H9 (cell line): Measurements from ENCODE around the gene YEATS2. TPM values are rescaled to one million over a fixed set of nuclear protein-coding genes. Genes with fewer than 3 reads are reported as not detected.

Experiments used
- DNase-seq: peaks from one replicate; pipeline ENCODE4 v3.0.0-alpha.2; 2017
- H2AFZ ChIP-seq: one replicate; pipeline ENCODE4 v1.6.1; 2013; ENCODE audit warnings: mild to moderate bottlenecking, low read length, control low read depth, moderate library complexity
- H2AK5ac ChIP-seq: 2 replicates; pipeline ENCODE4 v1.6.1; 2013; ENCODE audit warnings: low read length, control low read depth, mixed read lengths; ENCODE audit not compliant: insufficient read length
- H2BK120ac ChIP-seq: one replicate; pipeline ENCODE4 v1.6.1; 2013; ENCODE audit warnings: low read depth, mild to moderate bottlenecking, low read length, control low read depth, inconsistent platforms; ENCODE audit not compliant: poor library complexity, severe bottlenecking
- H2BK12ac ChIP-seq: 2 replicates; pipeline ENCODE4 v1.6.1; 2013; ENCODE audit warnings: low read length, control low read depth, mixed read lengths, low read depth; ENCODE audit not compliant: insufficient read length
- H2BK15ac ChIP-seq: 2 replicates; pipeline ENCODE4 v1.6.1; 2013; ENCODE audit warnings: low read depth, low read length, control low read depth
- H2BK20ac ChIP-seq: one replicate; pipeline ENCODE4 v1.6.1; 2013; ENCODE audit warnings: low read depth, mild to moderate bottlenecking, low read length, control low read depth, inconsistent platforms; ENCODE audit not compliant: poor library complexity, severe bottlenecking
- H2BK5ac ChIP-seq: 2 replicates; pipeline ENCODE4 v1.6.1; 2013; ENCODE audit warnings: low read length, control low read depth, mixed read lengths; ENCODE audit not compliant: insufficient read length
- H3K14ac ChIP-seq: 2 replicates; pipeline ENCODE4 v1.6.1; 2013; ENCODE audit warnings: low read length, control low read depth; ENCODE audit not compliant: insufficient read depth
- H3K18ac ChIP-seq: 2 replicates; pipeline ENCODE4 v1.6.1; 2013; ENCODE audit warnings: low read depth, mild to moderate bottlenecking, mixed read lengths, low read length, control low read depth; ENCODE audit not compliant: insufficient read length
- H3K23ac ChIP-seq: 2 replicates; pipeline ENCODE4 v1.6.1; 2013; ENCODE audit warnings: low read length, control low read depth, mixed read lengths, low read depth; ENCODE audit not compliant: insufficient read length
- H3K23me2 ChIP-seq: 2 replicates; pipeline ENCODE4 v1.6.1; 2013; ENCODE audit warnings: low read depth, mild to moderate bottlenecking, mixed read lengths, low read length, control low read depth; ENCODE audit not compliant: insufficient read length, poor library complexity, severe bottlenecking
- H3K27ac ChIP-seq: 2 replicates; pipeline ENCODE4 v1.5.1; 2013; ENCODE audit warnings: low read length, control low read depth, mixed read lengths, low read depth; ENCODE audit not compliant: insufficient read length
- H3K27me3 ChIP-seq: 2 replicates; pipeline ENCODE4 v1.6.1; 2013; ENCODE audit warnings: low read length, control low read depth, inconsistent platforms; ENCODE audit not compliant: insufficient read depth
- H3K4ac ChIP-seq: 2 replicates; pipeline ENCODE4 v1.6.1; 2013; ENCODE audit warnings: low read depth, mild to moderate bottlenecking, control low read depth, inconsistent platforms, low read length, moderate library complexity
- H3K4me1 ChIP-seq: 2 replicates; pipeline ENCODE4 v1.6.1; 2013; ENCODE audit warnings: low read length, control low read depth, inconsistent platforms; ENCODE audit not compliant: insufficient read depth
- H3K4me2 ChIP-seq: 2 replicates; pipeline ENCODE4 v1.6.1; 2013; ENCODE audit warnings: low read length, control low read depth, mixed read lengths; ENCODE audit not compliant: insufficient read length, insufficient read depth
- H3K56ac ChIP-seq: 2 replicates; pipeline ENCODE4 v1.6.1; 2013; ENCODE audit warnings: low read depth, mild to moderate bottlenecking, mixed read lengths, low read length, control low read depth; ENCODE audit not compliant: insufficient read length
- H3K79me1 ChIP-seq: 2 replicates; pipeline ENCODE4 v1.6.1; 2013; ENCODE audit warnings: low read depth, mild to moderate bottlenecking, moderate library complexity, low read length, control low read depth, inconsistent platforms; ENCODE audit not compliant: insufficient read depth, poor library complexity, severe bottlenecking
- H3K79me2 ChIP-seq: 2 replicates; pipeline ENCODE4 v1.6.1; 2013; ENCODE audit warnings: low read length, control low read depth, inconsistent platforms; ENCODE audit not compliant: insufficient read depth
- H3K9ac ChIP-seq: 2 replicates; pipeline ENCODE4 v1.6.1; 2013; ENCODE audit warnings: low read length, control low read depth, mixed read lengths; ENCODE audit not compliant: insufficient read length; ENCODE audit errors: extremely low read depth
- H3K9me3 ChIP-seq: one replicate; pipeline ENCODE4 v1.6.1; 2013; ENCODE audit warnings: low read depth, low read length, inconsistent platforms; ENCODE audit not compliant: control insufficient read depth
- H3T11ph ChIP-seq: one replicate; pipeline ENCODE4 v1.6.1; 2013; ENCODE audit warnings: mild to moderate bottlenecking, low read length, control low read depth, inconsistent platforms
- H4K20me1 ChIP-seq: one replicate; pipeline ENCODE4 v1.6.1; 2013; ENCODE audit not compliant: control insufficient read depth, insufficient read length, insufficient read depth
- H4K5ac ChIP-seq: 2 replicates; pipeline ENCODE4 v1.6.1; 2013; ENCODE audit warnings: low read depth, mild to moderate bottlenecking, mixed read lengths, low read length, control low read depth; ENCODE audit not compliant: insufficient read length
- H4K8ac ChIP-seq: replicated peaks from 2 replicates; pipeline ENCODE4 v1.6.1; 2013; ENCODE audit warnings: low read length, control low read depth, mixed read lengths, low read depth; ENCODE audit not compliant: insufficient read length
- H4K91ac ChIP-seq: 2 replicates; pipeline ENCODE4 v1.6.1; 2013; ENCODE audit warnings: low read depth, mild to moderate bottlenecking, moderate library complexity, mixed read lengths, low read length, control low read depth; ENCODE audit not compliant: insufficient read length
- H3K27ac Mint-ChIP-seq, 3 experiments: 2 replicates in 2 of 3; 3 replicates in 1 of 3; pipeline ENCODE4 v1.8.0; 2020 to 2021; ENCODE audit warnings: mixed read lengths in 3 of 3, mild to moderate bottlenecking in 1 of 3, moderate library complexity in 1 of 3
- H3K27me3 Mint-ChIP-seq: 2 replicates; pipeline ENCODE4 v1.8.0; 2021; ENCODE audit warnings: low read depth, mild to moderate bottlenecking, moderate library complexity, mixed read lengths
- H3K36me3 Mint-ChIP-seq, 3 experiments: 2 replicates in 2 of 3; 3 replicates in 1 of 3; pipeline ENCODE4 v1.8.0; 2020 to 2021; ENCODE audit warnings: low read depth in 3 of 3, mixed read lengths in 3 of 3; ENCODE audit not compliant: insufficient read depth in 1 of 3
- H3K4me1 Mint-ChIP-seq, 2 experiments: 2 replicates each; pipeline ENCODE4 v1.8.0; 2020; ENCODE audit warnings: mixed read lengths in 2 of 2
- H3K4me3 Mint-ChIP-seq, 2 experiments: 2 replicates in 1 of 2; 3 replicates in 1 of 2; pipeline ENCODE4 v1.8.0; 2020 to 2021; ENCODE audit warnings: mild to moderate bottlenecking in 2 of 2, mixed read lengths in 2 of 2, moderate library complexity in 1 of 2
- H3K9me3 Mint-ChIP-seq, 2 experiments: 2 replicates in 1 of 2; 3 replicates in 1 of 2; pipeline ENCODE4 v1.8.0; 2020; ENCODE audit warnings: mild to moderate bottlenecking in 2 of 2, mixed read lengths in 2 of 2, moderate library complexity in 1 of 2
- WGBS: extraction: QIAGEN DNeasy Blood & Tissue Kit; methylation state at CpG from one replicate; pipeline ENCODE4 v1.1.7; 2013; ENCODE audit warnings: missing lambda C conversion rate, low lambda C conversion rate, mixed read lengths; ENCODE audit not compliant: insufficient read length; ENCODE audit errors: extremely low coverage; 5-methylcytosine and 5-hydroxymethylcytosine counted together
- total RNA-seq: library from RNA; stranded (reverse); gene quantifications from 2 replicates; pipeline ENCODE4 v1.2.1, GENCODE V29; 2021
- TF ChIP-seq, protein P1 (sequence below): fragments of 200-600 bp; sonication (generic); conservative IDR thresholded peaks from 3 replicates; pipeline ENCODE4 v1.8.0; 2021; ENCODE audit warnings: antibody characterized with exemption, mild to moderate bottlenecking

YEATS2 gene
- total RNA-seq, 1 experiment from 2014 or later = 40.3 TPM

DNA sequence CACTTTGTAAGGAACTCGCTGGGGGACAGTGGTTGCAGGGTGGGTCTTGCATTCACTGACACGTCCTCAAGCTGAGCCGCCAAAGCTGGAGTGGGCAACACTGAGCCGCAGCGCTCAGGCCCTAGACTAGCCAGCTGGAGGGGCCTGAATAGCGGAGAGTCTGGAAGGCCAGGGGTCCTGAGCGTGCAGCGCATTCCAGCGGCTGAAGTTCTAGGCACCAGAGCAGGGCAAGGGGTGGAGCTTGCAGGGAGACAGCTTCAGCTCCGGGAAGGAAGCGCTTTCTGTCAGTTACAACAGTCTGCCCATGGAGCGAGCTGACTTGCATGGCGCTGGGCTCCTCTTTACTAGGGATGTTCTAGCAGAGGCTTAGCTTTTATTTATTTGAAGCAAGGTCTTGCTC lies 125.0 kb downstream of the YEATS2 start:
- H4K91ac ChIP-seq = no peak overlapping the region
- H2BK120ac ChIP-seq = no peak overlapping the region
- peaks cover 6% of the 10 kb centered on the region for H3K23me2 ChIP-seq
- H3K27me3 ChIP-seq = no peaks in the 10 kb centered on the region
- H3K4me2 ChIP-seq = no peak overlapping the region
- H3K27me3 Mint-ChIP-seq = peaks cover 9% of the 10 kb centered on the region
- no CpG with 5 or more reads among the region's 13 CpGs for WGBS
- no peak overlapping the region for H4K8ac ChIP-seq
- H3K4me1 Mint-ChIP-seq = peaks cover 24 to 25% of the 10 kb centered on the region in 2 experiments
- H2BK12ac ChIP-seq = no peak overlapping the region
- no peak overlapping the region for H3K18ac ChIP-seq
- no peak overlapping the region for H2AFZ ChIP-seq
- H3K9ac ChIP-seq = no peak overlapping the region
- peaks cover 0 to 6% (median 0%) of the 10 kb centered on the region in 3 experiments; a peak in 5 of 7 replicates for H3K36me3 Mint-ChIP-seq
- peak; percentile 74 for DNase-seq
- no peaks in the 10 kb centered on the region for H3K79me2 ChIP-seq
- no peak overlapping the region for H4K5ac ChIP-seq
- no peak overlapping the region for H3K14ac ChIP-seq
- H2BK15ac ChIP-seq = no peak overlapping the region
- no peaks in the 10 kb centered on the region for H3K79me1 ChIP-seq
- no peak overlapping the region for H3K27ac Mint-ChIP-seq
- H4K20me1 ChIP-seq = no peaks in the 10 kb centered on the region
- no peak overlapping the region for H3K23ac ChIP-seq
- no peak overlapping the region for H3T11ph ChIP-seq
- no peak overlapping the region for H3K27ac ChIP-seq
- TF ChIP-seq, protein P1, sequence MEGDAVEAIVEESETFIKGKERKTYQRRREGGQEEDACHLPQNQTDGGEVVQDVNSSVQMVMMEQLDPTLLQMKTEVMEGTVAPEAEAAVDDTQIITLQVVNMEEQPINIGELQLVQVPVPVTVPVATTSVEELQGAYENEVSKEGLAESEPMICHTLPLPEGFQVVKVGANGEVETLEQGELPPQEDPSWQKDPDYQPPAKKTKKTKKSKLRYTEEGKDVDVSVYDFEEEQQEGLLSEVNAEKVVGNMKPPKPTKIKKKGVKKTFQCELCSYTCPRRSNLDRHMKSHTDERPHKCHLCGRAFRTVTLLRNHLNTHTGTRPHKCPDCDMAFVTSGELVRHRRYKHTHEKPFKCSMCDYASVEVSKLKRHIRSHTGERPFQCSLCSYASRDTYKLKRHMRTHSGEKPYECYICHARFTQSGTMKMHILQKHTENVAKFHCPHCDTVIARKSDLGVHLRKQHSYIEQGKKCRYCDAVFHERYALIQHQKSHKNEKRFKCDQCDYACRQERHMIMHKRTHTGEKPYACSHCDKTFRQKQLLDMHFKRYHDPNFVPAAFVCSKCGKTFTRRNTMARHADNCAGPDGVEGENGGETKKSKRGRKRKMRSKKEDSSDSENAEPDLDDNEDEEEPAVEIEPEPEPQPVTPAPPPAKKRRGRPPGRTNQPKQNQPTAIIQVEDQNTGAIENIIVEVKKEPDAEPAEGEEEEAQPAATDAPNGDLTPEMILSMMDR = no peak
- no peak overlapping the region for H2AK5ac ChIP-seq
- H3K4me3 Mint-ChIP-seq = peak overlapping the region in 1 of 2 experiments; percentile 49; a peak in 1 of 5 replicates
- H3K4me1 ChIP-seq = no peaks in the 10 kb centered on the region; the same call in 1 of the 2 replicates
- H3K4ac ChIP-seq = no peak overlapping the region
- no peak overlapping the region for H2BK5ac ChIP-seq
- no peaks in the 10 kb centered on the region for H3K9me3 ChIP-seq
- H2BK20ac ChIP-seq = no peak overlapping the region
- no peaks in the 10 kb centered on the region for H3K9me3 Mint-ChIP-seq
- H3K56ac ChIP-seq = no peak overlapping the region
